DND-41 (cell line): ENCODE data around the gene ADAM33.

Experiments
- CTCF ChIP-seq: IDR thresholded peaks from 2 replicates; pipeline ENCODE4 v1.5.1; 2012; ENCODE audit warnings: borderline replicate concordance, low read length, moderate library complexity, mild to moderate bottlenecking; ENCODE audit not compliant: poor library complexity, severe bottlenecking; ENCODE audit errors: extremely low read depth
- EZH2 ChIP-seq: IDR thresholded peaks from 3 replicates; pipeline ENCODE4 v1.6.1; 2012; ENCODE audit warnings: borderline replicate concordance, low read depth, mild to moderate bottlenecking, moderate library complexity, low read length, inconsistent platforms; ENCODE audit not compliant: severe bottlenecking

- TF ChIP-seq CTCF (no peak), EZH2 (no peak)
Measured at GRCh38 chr20:3677733-3678132, 4.1 kb downstream of the ADAM33 start.
